Measurements from ENCODE around the gene CLEC1B.
"Not testable (repeated sequence)": the region's sequence is repeated elsewhere in the genome, so short reads cannot be mapped to it uniquely, and the experiment has no call there.

The CLEC1B gene

GRCh38 chr12:9999016-9999415 lies at the start of gene CLEC1B:
Gene CLEC1B, minus strand, starts transcription at chr12:9999121. Its CDS starts 21 bp downstream, at chr12:9999100.
- no peak for DNase-seq

- no peak for DNase-seq
These were observed 49.6 kb upstream of the CLEC1B start for GRCh38 chr12:10048526-10048925.

- DNase-seq = no peak
These were observed 43.2 kb upstream of the CLEC1B start for GRCh38 chr12:10042167-10042566.

- DNase-seq = no peak
These were observed 35.0 kb upstream of the CLEC1B start for GRCh38 chr12:10033783-10034545.

- no peak for DNase-seq
These were observed 32.9 kb upstream of the CLEC1B start for GRCh38 chr12:10031771-10032175.

GRCh38 chr12:10031321-10031720 lies 32.4 kb upstream of the CLEC1B start:
- no peak for DNase-seq

GRCh38 chr12:10030446-10030845 lies 31.5 kb upstream of the CLEC1B start, which contains the start of gene CLEC9A:
Gene CLEC9A, plus strand, starts transcription at chr12:10030682. Its CDS starts 22,006 bp downstream, at chr12:10052688.
- DNase-seq = no peak

GRCh38 chr12:10027721-10028120 lies 28.8 kb upstream of the CLEC1B start:
- no peak for DNase-seq

- DNase-seq = no peak
These were observed 28.4 kb upstream of the CLEC1B start for GRCh38 chr12:10027311-10027710.

- DNase-seq = not testable (repeated sequence)
These were observed 27.7 kb upstream of the CLEC1B start for GRCh38 chr12:10026666-10027065.

GRCh38 chr12:10025236-10025635 lies 26.3 kb upstream of the CLEC1B start:
- no peak for DNase-seq

- DNase-seq = no peak
These were observed 22.4 kb upstream of the CLEC1B start for GRCh38 chr12:10021342-10021741.

GRCh38 chr12:10018386-10018785 lies 19.5 kb upstream of the CLEC1B start:
- DNase-seq = no peak

- no peak for DNase-seq
These were observed 18.0 kb upstream of the CLEC1B start for GRCh38 chr12:10016881-10017280.

- no peak for DNase-seq
These were observed 16.5 kb upstream of the CLEC1B start for GRCh38 chr12:10015450-10015849.

GRCh38 chr12:10012630-10013330 lies 13.9 kb upstream of the CLEC1B start:
- no peak for DNase-seq

- no peak for DNase-seq
These were observed 2.4 kb upstream of the CLEC1B start for GRCh38 chr12:10001171-10001776.

GRCh38 chr12:9992296-9992695 lies 6.6 kb downstream of the CLEC1B start:
- no peak for DNase-seq

- DNase-seq = no peak
These were observed 7.0 kb downstream of the CLEC1B start for GRCh38 chr12:9991876-9992275.

- DNase-seq = no peak
These were observed 18.8 kb downstream of the CLEC1B start for GRCh38 chr12:9980126-9980525.

GRCh38 chr12:9977916-9978315 lies 21.0 kb downstream of the CLEC1B start:
- no peak for DNase-seq

- DNase-seq = not testable (repeated sequence)
These were observed 22.3 kb downstream of the CLEC1B start for GRCh38 chr12:9976626-9977025.

- DNase-seq = no peak
These were observed 23.3 kb downstream of the CLEC1B start for GRCh38 chr12:9975614-9976013.

- DNase-seq = not testable (repeated sequence)
These were observed 24.2 kb downstream of the CLEC1B start for GRCh38 chr12:9974731-9975130.

Data from NCI-H1436 treated with DMSO at 0.1 percent for 48 hours (cell line).